H1 (cell line): ENCODE data around the gene GRP. TPM values are rescaled to one million over a fixed set of nuclear protein-coding genes. Genes with fewer than 3 reads are reported as not detected.
A peak's percentile ranks its signal among the peaks of the same experiment; 100 is the strongest.

Experiments used
- CTCF ChIA-PET: fragments of 300-600 bp; sonication (Branson Sonifier 250); formaldehyde crosslinking; loops from one replicate; lab custom pipeline; 2021; ENCODE audit not compliant: partially characterized antibody; lab: Charles Lee
- POLR2A ChIA-PET: fragments of 300-600 bp; sonication (Branson Sonifier 250); formaldehyde crosslinking; loops from one replicate; lab custom pipeline; 2021; ENCODE audit warnings: inconsistent platforms; ENCODE audit not compliant: partially characterized antibody; lab: Charles Lee
- DNase-seq, 2 experiments: peaks; one replicate each; pipeline versions ENCODE4 v3.0.0 to v3.0.0-alpha.2; 2010 to 2022; ENCODE audit warnings: low spot score in 2 of 2, low read depth in 1 of 2, mixed read lengths in 1 of 2
- FAIRE-seq: peaks from 2 replicates; lab custom pipeline; 2011; peaks lifted over from hg19 to GRCh38; lab: Jason Lieb, UNC
- H2AFZ ChIP-seq: 2 replicates; pipeline ENCODE4 v1.8.1; 2012; ENCODE audit warnings: low read length, inconsistent platforms
- H2AK5ac ChIP-seq: 2 replicates; pipeline ENCODE4 v1.6.1; 2013; ENCODE audit warnings: low read depth, low read length
- H2BK120ac ChIP-seq: replicated peaks from 2 replicates; pipeline ENCODE3; 2013; ENCODE audit warnings: low read depth, low read length, inconsistent platforms
- H2BK12ac ChIP-seq: 2 replicates; pipeline ENCODE4 v1.6.1; 2013; ENCODE audit warnings: low read depth, low read length
- H2BK15ac ChIP-seq: 2 replicates; pipeline ENCODE4 v1.6.1; 2013; ENCODE audit warnings: low read length
- H2BK20ac ChIP-seq: 2 replicates; pipeline ENCODE4 v1.6.1; 2013; ENCODE audit warnings: low read length
- H2BK5ac ChIP-seq: 2 replicates; pipeline ENCODE4 v1.6.1; 2013; ENCODE audit warnings: low read depth, low read length
- H3K14ac ChIP-seq: 2 replicates; pipeline ENCODE4 v1.6.1; 2013; ENCODE audit warnings: inconsistent platforms; ENCODE audit not compliant: insufficient read length
- H3K18ac ChIP-seq: 2 replicates; pipeline ENCODE4 v1.6.1; 2013; ENCODE audit warnings: low read length; ENCODE audit errors: extremely low read depth
- H3K23ac ChIP-seq: 2 replicates; pipeline ENCODE4 v1.6.1; 2013; ENCODE audit warnings: inconsistent platforms; ENCODE audit not compliant: insufficient read length
- H3K23me2 ChIP-seq: 2 replicates; pipeline ENCODE4 v1.6.1; 2013; ENCODE audit warnings: low read depth, low read length
- H3K27ac ChIP-seq: 2 replicates; pipeline ENCODE4 v1.6.1; 2011; ENCODE audit warnings: low read depth, low read length, inconsistent platforms
- H3K27me3 ChIP-seq, 4 experiments: replicated peaks in 1 of 4; 1 replicate in 1 of 4; 2 replicates in 3 of 4; pipeline versions ENCODE4 v1.6.1 to v1.8.1; 2011 to 2013; ENCODE audit warnings: low read length in 3 of 4, mild to moderate bottlenecking in 3 of 4, inconsistent platforms in 2 of 4, mixed read lengths in 2 of 4, moderate library complexity in 1 of 4; ENCODE audit not compliant: control insufficient read depth in 3 of 4, insufficient read depth in 3 of 4; ENCODE audit errors: extremely low read depth in 1 of 4
- H3K36me3 ChIP-seq, 4 experiments: 2 replicates each; pipeline versions ENCODE4 v1.6.1 to v1.8.1; 2011 to 2013; ENCODE audit warnings: mild to moderate bottlenecking in 4 of 4, low read length in 3 of 4, moderate library complexity in 2 of 4, control low read depth in 1 of 4, inconsistent platforms in 1 of 4; ENCODE audit not compliant: insufficient read depth in 4 of 4, control insufficient read depth in 2 of 4
- H3K4ac ChIP-seq: replicated peaks from 2 replicates; pipeline ENCODE3; 2013; ENCODE audit warnings: low read length, low read depth, mixed read lengths, inconsistent platforms; ENCODE audit not compliant: insufficient read length
- H3K4me1 ChIP-seq, 4 experiments: replicated peaks in 1 of 4; 1 replicate in 1 of 4; 2 replicates in 3 of 4; pipeline versions ENCODE4 v1.6.1 to v1.8.1; 2011 to 2013; ENCODE audit warnings: low read length in 3 of 4, inconsistent platforms in 2 of 4, mixed read lengths in 1 of 4; ENCODE audit not compliant: insufficient read depth in 4 of 4, control insufficient read depth in 3 of 4
- H3K4me2 ChIP-seq, 2 experiments: 2 replicates each; pipeline versions ENCODE4 v1.6.1 to v1.8.1; 2011 to 2013; ENCODE audit warnings: low read depth in 2 of 2, low read length in 2 of 2, control low read depth in 1 of 2, inconsistent platforms in 1 of 2, mild to moderate bottlenecking in 1 of 2; ENCODE audit not compliant: insufficient read depth in 1 of 2
- H3K4me3 ChIP-seq, 4 experiments: fragments of 200-600, 300-600 bp in 1 of 4; sonication (generic), shearing (Covaris generic), sonication (Bioruptor Twin) in 1 of 4; 2 replicates each; pipeline versions ENCODE4 v1.5.1 to v1.8.1; 2011 to 2016; ENCODE audit warnings: low read length in 4 of 4, low read depth in 3 of 4, control low read depth in 2 of 4, inconsistent platforms in 2 of 4, mild to moderate bottlenecking in 2 of 4, mixed read lengths in 1 of 4, moderate library complexity in 1 of 4; ENCODE audit not compliant: insufficient read depth in 2 of 4; ENCODE audit errors: extremely low read depth in 1 of 4
- H3K56ac ChIP-seq: replicated peaks from 2 replicates; pipeline ENCODE3; 2013; ENCODE audit warnings: low read depth, mild to moderate bottlenecking, mixed read lengths, low read length, inconsistent platforms; ENCODE audit not compliant: insufficient read length
- H3K79me1 ChIP-seq: 2 replicates; pipeline ENCODE4 v1.6.1; 2013; ENCODE audit warnings: low read depth, low read length, control low read depth
- H3K79me2 ChIP-seq, 2 experiments: 2 replicates each; pipeline versions ENCODE4 v1.6.1 to v1.8.1; 2012 to 2013; ENCODE audit warnings: low read length in 2 of 2, mild to moderate bottlenecking in 2 of 2, inconsistent platforms in 1 of 2; ENCODE audit not compliant: insufficient read depth in 2 of 2, control insufficient read depth in 1 of 2
- H3K9ac ChIP-seq, 4 experiments: replicated peaks in 1 of 4; 1 replicate in 1 of 4; 2 replicates in 3 of 4; pipeline versions ENCODE4 v1.6.1 to v1.8.1; 2011 to 2013; ENCODE audit warnings: low read depth in 3 of 4, low read length in 3 of 4, control low read depth in 2 of 4, mild to moderate bottlenecking in 2 of 4, moderate library complexity in 2 of 4, inconsistent platforms in 1 of 4; ENCODE audit errors: extremely low read depth in 1 of 4
- H3K9me3 ChIP-seq, 2 experiments: 2 replicates each; pipeline versions ENCODE4 v1.6.1 to v1.8.1; 2012 to 2013; ENCODE audit warnings: mild to moderate bottlenecking in 2 of 2, moderate library complexity in 2 of 2, control low read depth in 1 of 2, inconsistent platforms in 1 of 2, low read depth in 1 of 2, low read length in 1 of 2, mixed read lengths in 1 of 2; ENCODE audit not compliant: insufficient read depth in 2 of 2
- H4K20me1 ChIP-seq, 2 experiments: replicated peaks in 1 of 2; 2 replicates each; pipeline versions ENCODE3 to v1.8.1; 2011 to 2013; ENCODE audit warnings: inconsistent platforms in 2 of 2, low read length in 2 of 2, mild to moderate bottlenecking in 1 of 2; ENCODE audit not compliant: insufficient read depth in 2 of 2, control insufficient read depth in 1 of 2
- H4K5ac ChIP-seq: 2 replicates; pipeline ENCODE4 v1.6.1; 2013; ENCODE audit warnings: low read length, low read depth, mixed read lengths, inconsistent platforms; ENCODE audit not compliant: insufficient read length
- H4K8ac ChIP-seq: 2 replicates; pipeline ENCODE4 v1.8.0; 2013; ENCODE audit warnings: mild to moderate bottlenecking, moderate library complexity, low read length, inconsistent platforms; ENCODE audit not compliant: insufficient read depth; ENCODE audit errors: extremely low read depth
- H4K91ac ChIP-seq: replicated peaks from 2 replicates; pipeline ENCODE3; 2013; ENCODE audit warnings: low read length, mixed read lengths, inconsistent platforms; ENCODE audit not compliant: insufficient read length
- CBX5 ChIP-seq: fragments of 300-800, 300-1000 bp; sonication (generic); IDR thresholded peaks from 2 replicates; pipeline ENCODE4 v1.7.1; 2016; ENCODE audit warnings: antibody characterized with exemption, low read length, low read depth
- CBX8 ChIP-seq: fragments of 300-800, 300-1000 bp; sonication (generic); IDR thresholded peaks from 2 replicates; pipeline ENCODE4 v1.7.1; 2016; ENCODE audit warnings: low read depth, low read length, borderline replicate concordance
- CEBPB ChIP-seq: IDR thresholded peaks from 2 replicates; pipeline ENCODE4 v1.6.1; 2012; ENCODE audit warnings: low read depth, low read length
- EP300 ChIP-seq, 2 experiments: IDR thresholded peaks; 1 replicate in 1 of 2; 2 replicates in 1 of 2; pipeline ENCODE4 v1.6.1; 2011 to 2012; ENCODE audit warnings: low read depth in 2 of 2, low read length in 2 of 2, mild to moderate bottlenecking in 2 of 2, borderline replicate concordance in 1 of 2, inconsistent platforms in 1 of 2, moderate library complexity in 1 of 2
- HDAC2 ChIP-seq, 2 experiments: fragments of 300-600 bp in 1 of 2; sonication (generic) in 1 of 2; IDR thresholded peaks; 2 replicates each; pipeline ENCODE4 v1.6.1; 2011 to 2012; ENCODE audit warnings: low read depth in 2 of 2, low read length in 2 of 2, mild to moderate bottlenecking in 2 of 2, moderate library complexity in 2 of 2, borderline replicate concordance in 1 of 2, inconsistent platforms in 1 of 2
- POU5F1 ChIP-seq: IDR thresholded peaks from 2 replicates; pipeline ENCODE4 v1.6.1; 2011; ENCODE audit warnings: low read depth, mild to moderate bottlenecking, low read length, moderate library complexity
- RNF2 ChIP-seq: fragments of 200-900, 300-1000 bp; sonication (generic); IDR thresholded peaks from 2 replicates; pipeline ENCODE4 v1.7.1; 2016; ENCODE audit warnings: borderline replicate concordance, low read depth, mild to moderate bottlenecking, antibody characterized with exemption, low read length; ENCODE audit not compliant: poor library complexity, severe bottlenecking; ENCODE audit errors: missing control alignments
- SP1 ChIP-seq: IDR thresholded peaks from 2 replicates; pipeline ENCODE4 v1.6.1; 2011; ENCODE audit warnings: low read depth, low read length
- WGBS, 2 experiments: shearing (Covaris generic) in 1 of 2; methylation state at CpG; one replicate each; pipeline versions ENCODE4 v1.1.6 to v1.1.7; 2013 to 2015; ENCODE audit warnings: low lambda C conversion rate in 2 of 2, mixed read lengths in 2 of 2, inconsistent platforms in 1 of 2, low coverage in 1 of 2, missing lambda C conversion rate in 1 of 2; ENCODE audit not compliant: insufficient replicate concordance in 2 of 2, insufficient coverage in 1 of 2, insufficient read length in 1 of 2; ENCODE audit errors: extremely low coverage in 1 of 2, missing lambda C conversion rate in 1 of 2; 5-methylcytosine and 5-hydroxymethylcytosine counted together
- polyA plus RNA-seq, 7 experiments: library from polyadenylated mRNA; depleted of rRNA in 3 of 7; stranded (reverse) in 5 of 7; unstranded in 2 of 7; fragments of >200 nt in 5 of 7; fragments of 200-250 nt in 2 of 7; gene quantifications; 1 replicate in 5 of 7; 2 replicates in 1 of 7; 4 replicates in 1 of 7; pipeline versions ENCODE4 v1.2.1 to v1.2.3, GENCODE V29; 2011 to 2013; ENCODE audit warnings: missing spikeins in 2 of 7, mixed read lengths in 2 of 7
- total RNA-seq: library from RNA; stranded (reverse); fragmentation: NEBNext Ultra II Directional; extraction: Animal tissue kit (Norgen Biotek cat#: 25700); gene quantifications from 2 replicates; pipeline ENCODE4 v1.2.1, GENCODE V29; 2021

GRP gene
- total and polyA plus RNA-seq, 2 of the 8 experiments (the other 6 are each of a cell fraction or from before 2014, with no cell fraction given), result not detected

DNA sequence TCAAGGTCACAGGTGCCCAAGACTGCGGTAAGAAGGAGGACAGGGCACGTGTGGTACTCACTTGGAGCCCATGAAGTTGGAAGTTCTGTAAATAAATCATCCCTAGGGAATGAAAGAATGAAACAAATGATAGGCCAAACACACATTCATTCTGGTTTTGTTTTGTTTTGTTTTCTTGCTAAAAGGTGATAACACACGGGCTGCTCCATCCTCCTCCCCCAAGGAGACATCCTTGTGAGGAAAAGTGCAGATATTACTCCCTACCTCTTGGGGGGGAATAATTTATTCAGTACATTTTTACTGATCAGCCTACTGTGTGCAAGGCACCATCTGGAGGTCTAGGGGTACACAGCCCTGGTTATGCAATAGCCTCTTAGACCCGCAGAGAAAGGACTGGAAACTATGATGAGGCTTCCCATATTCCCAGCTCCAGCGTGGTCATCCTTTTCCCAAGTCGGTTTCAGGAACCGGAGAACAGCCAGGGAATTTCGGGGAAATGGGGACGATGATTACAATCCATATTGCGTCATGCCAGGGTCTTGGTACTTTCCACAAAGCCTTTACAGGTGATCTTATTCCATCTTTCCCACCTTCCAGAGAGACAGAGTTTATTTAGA lies 47.0 kb downstream of the GRP start:
- H3K4me3 ChIP-seq, result peak overlapping the region in 1 of 4 experiments; percentile 63; a peak in 2 of 8 replicates
- H3K79me2 ChIP-seq, result no peaks in the 10 kb centered on the region
- H3K4me1 ChIP-seq, result peaks cover 0 to 43% (median 24%) of the 10 kb centered on the region in 4 experiments; a peak in 6 of 7 replicates
- no peak overlapping the region for H3K9ac ChIP-seq
- no peak overlapping the region for H4K8ac ChIP-seq
- H2BK20ac ChIP-seq, result no peak overlapping the region
- no peaks in the 10 kb centered on the region for H3K9me3 ChIP-seq
- H2BK12ac ChIP-seq, result no peak overlapping the region
- H4K20me1 ChIP-seq, result peaks cover 13 to 22% of the 10 kb centered on the region in 2 experiments
- DNase-seq (no peak), FAIRE-seq (no peak)
- ChIA-PET CTCF (interaction anchor here (0.6 to 15.5 kb wide), 10 partner anchors 9 to 136 kb away, joined by 3 to 129 read pairs (median 6); partner anchors contain the start of genes GRP and LMAN1), POLR2A (interaction anchor here (0.9 to 1.1 kb wide), 2 partner anchors 17 to 47 kb away, joined by 3 to 5 read pairs; partner anchors contain the start of gene GRP)
- peaks cover 10% of the 10 kb centered on the region; the same call in 1 of the 2 replicates for H3K23me2 ChIP-seq
- no peak overlapping the region for H3K27ac ChIP-seq
- no peak overlapping the region for H2BK5ac ChIP-seq
- no peak overlapping the region for H2AK5ac ChIP-seq
- no peak overlapping the region for H2BK120ac ChIP-seq
- H3K79me1 ChIP-seq, result no peaks in the 10 kb centered on the region
- H3K14ac ChIP-seq, result no peak overlapping the region
- H3K4ac ChIP-seq, result no peak overlapping the region
- H3K36me3 ChIP-seq, result no peaks in the 10 kb centered on the region; a peak in 1 of 8 replicates
- H2BK15ac ChIP-seq, result no peak overlapping the region
- H3K4me2 ChIP-seq, result peak overlapping the region; percentile 82 to 83; a peak in 3 of 4 replicates
- no peak overlapping the region for H3K23ac ChIP-seq
- no peak overlapping the region for H3K18ac ChIP-seq
- H3K56ac ChIP-seq, result no peak overlapping the region
- H4K91ac ChIP-seq, result no peak overlapping the region
- 18% methylated on average over 10 of the region's 10 CpGs; no CpG with 5 or more reads in 1 of the 2 experiments for whole genome bisulfite sequencing, 2 experiments
- no peak overlapping the region for H4K5ac ChIP-seq
- TF ChIP-seq RNF2 (peak; percentile 91), HDAC2 (IDR thresholded peaks at IDR 0.05; ENCODE audit: borderline replicate concordance in 1 of 2, low read depth in 2 of 2, low read length in 2 of 2) (no peak), POU5F1 (no peak), SP1 (no peak), CBX8 (peak; percentile 52; the same call in 1 of the 2 replicates), CBX5 (no peak), EP300 (IDR thresholded peaks at IDR 0.05; ENCODE audit: borderline replicate concordance in 1 of 2, low read depth in 2 of 2, low read length in 2 of 2) (no peak), CEBPB (peak; percentile 50; the same call in 1 of the 2 replicates)
- no peak overlapping the region for H2AFZ ChIP-seq
- peaks cover 79 to 96% (median 92%) of the 10 kb centered on the region in 4 experiments for H3K27me3 ChIP-seq
